PC-9 (cell line): ENCODE measurements around the gene IDNK. TPM values are rescaled to one million over a fixed set of nuclear protein-coding genes. Genes with fewer than 3 reads are reported as not detected.

Source experiments
- BruUV-seq: library from RNA; stranded (reverse); fragments of 400-500 nt; replicated peaks from 2 replicates; lab custom pipeline; 2021; lab: Mats Ljungman, UMichigan
- CTCF ChIA-PET: fragments of 300-600 bp; sonication (Branson Sonifier 250); formaldehyde crosslinking; loops from one replicate; lab custom pipeline; 2022; ENCODE audit warnings: antibody characterized with exemption; lab: Charles Lee
- POLR2A ChIA-PET: fragments of 300-600 bp; sonication (Branson Sonifier 250); formaldehyde crosslinking; loops from one replicate; lab custom pipeline; 2022; ENCODE audit warnings: antibody characterized with exemption; ENCODE audit not compliant: unreplicated experiment; lab: Charles Lee
- DNase-seq, 2 experiments: peaks; one replicate each; pipeline versions ENCODE4 v3.0.0 to v3.0.0-alpha.2; 2015 to 2022; ENCODE audit warnings: mixed read lengths in 1 of 2
- H2AFZ ChIP-seq: fragments of 200-600 bp; sonication (generic); 2 replicates; pipeline ENCODE4 v1.8.1; 2017; ENCODE audit warnings: antibody characterized with exemption
- H3F3A ChIP-seq: fragments of 200-600 bp; sonication (generic); 2 replicates; pipeline ENCODE4 v1.8.1; 2017; ENCODE audit warnings: antibody characterized with exemption, mild to moderate bottlenecking, low read depth; ENCODE audit not compliant: insufficient read depth
- H3K27ac ChIP-seq: fragments of 200-600 bp; sonication (generic); 2 replicates; pipeline ENCODE4 v1.6.1; 2016; ENCODE audit warnings: mixed run types
- H3K27me3 ChIP-seq: fragments of 200-600 bp; sonication (generic); 2 replicates; pipeline ENCODE4 v1.6.1; 2016; ENCODE audit warnings: low read depth, mixed run types; ENCODE audit not compliant: insufficient read depth
- H3K36me3 ChIP-seq: fragments of 200-600 bp; sonication (generic); 2 replicates; pipeline ENCODE4 v1.6.1; 2016; ENCODE audit warnings: low read depth, mixed run types
- H3K4me1 ChIP-seq: fragments of 200-600 bp; sonication (generic); replicated peaks from 2 replicates; pipeline ENCODE4 v1.6.1; 2016; ENCODE audit warnings: mixed run types; ENCODE audit not compliant: insufficient read depth
- H3K4me2 ChIP-seq: fragments of 200-600 bp; sonication (generic); 2 replicates; pipeline ENCODE4 v1.6.1; 2017; ENCODE audit warnings: mixed run types
- H3K4me3 ChIP-seq: fragments of 200-600 bp; sonication (generic); 2 replicates; pipeline ENCODE4 v1.6.1; 2016; ENCODE audit warnings: mixed run types
- H3K79me2 ChIP-seq: fragments of 200-600 bp; sonication (generic); 2 replicates; pipeline ENCODE4 v1.6.1; 2017; ENCODE audit warnings: low read depth, mixed run types
- H3K9me2 ChIP-seq: fragments of 200-600 bp; sonication (generic); 2 replicates; pipeline ENCODE4 v1.8.1; 2017; ENCODE audit warnings: mild to moderate bottlenecking; ENCODE audit not compliant: insufficient read depth
- H3K9me3 ChIP-seq: fragments of 200-600 bp; sonication (generic); 2 replicates; pipeline ENCODE4 v1.8.1; 2016; ENCODE audit warnings: low read depth; ENCODE audit not compliant: insufficient read depth
- H4K20me1 ChIP-seq: fragments of 200-600 bp; sonication (generic); 2 replicates; pipeline ENCODE4 v1.8.1; 2017; ENCODE audit not compliant: insufficient read depth
- EZH2 ChIP-seq: fragments of 200-600 bp; sonication (generic); IDR thresholded peaks from 2 replicates; pipeline ENCODE4 v1.8.0; 2017; ENCODE audit warnings: antibody characterized with exemption, low read depth
- intact Hi-C: fragments of 100-400 bp; cut with micrococcal nuclease; formaldehyde crosslinking; loops from one replicate; pipeline ENCODE4 v1.10.0; 2022; ENCODE audit not compliant: unreplicated experiment
- total RNA-seq: library from RNA; stranded (reverse); gene quantifications from 2 replicates; pipeline ENCODE4 v1.2.3, GENCODE V29; 2021
- TF ChIP-seq, protein P1 (sequence below): fragments of 200-600 bp; sonication (generic); conservative IDR thresholded peaks from 2 replicates; pipeline ENCODE4 v1.6.1; 2017; ENCODE audit warnings: mixed run types, antibody characterized with exemption, mild to moderate bottlenecking, moderate library complexity

Gene IDNK
- total RNA-seq, 1 experiment from 2014 or later, result 1.7 TPM

DNA sequence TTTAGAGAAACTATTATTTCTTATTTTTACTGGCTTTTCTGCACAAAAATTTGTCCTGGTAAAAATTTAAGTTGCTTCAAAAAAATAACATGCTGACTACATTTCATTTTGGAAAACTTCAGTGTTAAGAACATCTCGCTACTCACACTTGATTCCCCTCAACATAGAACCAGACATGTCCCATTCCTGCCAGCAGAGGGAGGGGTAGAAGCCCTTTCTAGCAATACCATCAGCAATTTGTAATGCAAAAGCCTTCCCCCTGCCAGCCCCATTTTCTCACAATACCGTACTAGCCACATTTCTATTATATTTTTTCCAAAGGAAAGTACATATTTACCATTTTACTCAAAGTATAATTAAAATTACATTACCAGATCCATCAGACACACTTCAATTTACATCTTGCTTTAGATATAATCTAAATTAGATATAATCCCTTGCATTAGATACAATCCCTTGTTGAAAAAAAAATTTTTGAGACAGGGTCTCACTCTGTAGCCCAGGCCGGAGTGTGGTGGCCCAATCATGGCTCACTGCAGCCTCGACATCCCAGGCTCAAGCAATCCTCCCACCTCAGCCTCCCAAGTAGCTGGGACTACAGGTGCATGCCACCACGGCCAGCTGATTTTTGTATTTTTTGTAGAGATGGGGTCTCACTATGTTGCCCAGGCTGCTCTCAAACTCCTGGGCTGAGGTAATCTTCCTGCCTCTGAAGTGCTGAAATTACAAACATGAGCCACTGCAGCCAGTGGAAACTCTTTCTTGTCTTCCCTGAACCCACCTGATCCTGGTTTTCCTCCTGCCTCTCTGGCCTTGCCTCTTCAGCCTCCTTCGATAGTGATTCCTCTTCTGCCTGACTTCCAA, 39.6 kb upstream of the IDNK start:
- Histone ChIP-seq H3K79me2 (no peaks in the 10 kb centered on the region), H3K27me3 (no peaks in the 10 kb centered on the region), H3F3A (no peaks in the 10 kb centered on the region; the same call in 1 of the 2 replicates), H3K36me3 (no peaks in the 10 kb centered on the region), H3K27ac (no peak overlapping the region), H3K9me3 (peaks cover 11% of the 10 kb centered on the region; the same call in 1 of the 2 replicates), H2AFZ (no peak overlapping the region), H3K4me1 (no peaks in the 10 kb centered on the region; the same call in 1 of the 2 replicates), H3K9me2 (no peaks in the 10 kb centered on the region), H3K4me2 (no peak overlapping the region), H4K20me1 (no peaks in the 10 kb centered on the region), H3K4me3 (no peak overlapping the region)
- ChIA-PET CTCF (no interaction called here), POLR2A (no interaction called here)
- peak in 1 of 2 experiments; percentile 29 for DNase-seq
- TF ChIP-seq EZH2, result no peak
- TF ChIP-seq, protein P1, sequence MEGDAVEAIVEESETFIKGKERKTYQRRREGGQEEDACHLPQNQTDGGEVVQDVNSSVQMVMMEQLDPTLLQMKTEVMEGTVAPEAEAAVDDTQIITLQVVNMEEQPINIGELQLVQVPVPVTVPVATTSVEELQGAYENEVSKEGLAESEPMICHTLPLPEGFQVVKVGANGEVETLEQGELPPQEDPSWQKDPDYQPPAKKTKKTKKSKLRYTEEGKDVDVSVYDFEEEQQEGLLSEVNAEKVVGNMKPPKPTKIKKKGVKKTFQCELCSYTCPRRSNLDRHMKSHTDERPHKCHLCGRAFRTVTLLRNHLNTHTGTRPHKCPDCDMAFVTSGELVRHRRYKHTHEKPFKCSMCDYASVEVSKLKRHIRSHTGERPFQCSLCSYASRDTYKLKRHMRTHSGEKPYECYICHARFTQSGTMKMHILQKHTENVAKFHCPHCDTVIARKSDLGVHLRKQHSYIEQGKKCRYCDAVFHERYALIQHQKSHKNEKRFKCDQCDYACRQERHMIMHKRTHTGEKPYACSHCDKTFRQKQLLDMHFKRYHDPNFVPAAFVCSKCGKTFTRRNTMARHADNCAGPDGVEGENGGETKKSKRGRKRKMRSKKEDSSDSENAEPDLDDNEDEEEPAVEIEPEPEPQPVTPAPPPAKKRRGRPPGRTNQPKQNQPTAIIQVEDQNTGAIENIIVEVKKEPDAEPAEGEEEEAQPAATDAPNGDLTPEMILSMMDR, result peak; percentile 74
- no TSS peak for BruUV-seq
- intact Hi-C loops, result loop anchor here (5.0 kb wide), 1 partner anchor 251 kb away; no protein-coding TSS in a partner anchor

DNA sequence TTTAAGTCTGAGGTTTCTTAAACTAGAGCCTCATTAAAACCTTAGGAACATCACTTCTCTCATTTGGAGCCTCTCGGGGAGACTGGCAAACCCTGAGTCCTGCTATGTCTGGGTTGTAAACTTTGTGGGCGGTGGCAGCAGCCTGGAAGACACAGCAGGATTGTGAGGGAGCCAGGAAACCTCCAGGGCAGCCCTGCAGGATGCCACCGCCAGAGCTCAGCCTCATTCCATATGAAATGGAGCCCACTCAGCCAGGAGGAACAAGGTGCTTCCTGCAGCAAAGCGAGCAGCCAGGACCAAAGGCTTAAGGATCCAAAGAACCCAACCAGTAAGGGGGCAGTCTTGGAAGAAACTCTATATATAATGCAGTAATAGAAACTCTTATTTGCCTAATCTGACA, 37.9 kb upstream of the IDNK start:
- no peak overlapping the region for H3K4me3 ChIP-seq
- H3K4me2 ChIP-seq, result no peak overlapping the region
- no peak overlapping the region for H3K27ac ChIP-seq
- H3K79me2 ChIP-seq, result no peaks in the 10 kb centered on the region
- intact Hi-C loops, result loop anchor here (5.0 kb wide), 1 partner anchor 253 kb away; no protein-coding TSS in a partner anchor
- TF ChIP-seq EZH2, result no peak
- TF ChIP-seq, protein P1, result no peak
- H3K9me2 ChIP-seq, result no peaks in the 10 kb centered on the region
- DNase-seq, result no peak
- POLR2A ChIA-PET, result no interaction called here
- BruUV-seq, result no TSS peak
- CTCF ChIA-PET, result no interaction called here
- no peaks in the 10 kb centered on the region; the same call in 1 of the 2 replicates for H3F3A ChIP-seq
- no peaks in the 10 kb centered on the region for H3K36me3 ChIP-seq
- no peaks in the 10 kb centered on the region for H4K20me1 ChIP-seq
- no peaks in the 10 kb centered on the region; the same call in 1 of the 2 replicates for H3K4me1 ChIP-seq
- H2AFZ ChIP-seq, result no peak overlapping the region
- H3K27me3 ChIP-seq, result no peaks in the 10 kb centered on the region
- H3K9me3 ChIP-seq, result no peaks in the 10 kb centered on the region; the same call in 1 of the 2 replicates

DNA sequence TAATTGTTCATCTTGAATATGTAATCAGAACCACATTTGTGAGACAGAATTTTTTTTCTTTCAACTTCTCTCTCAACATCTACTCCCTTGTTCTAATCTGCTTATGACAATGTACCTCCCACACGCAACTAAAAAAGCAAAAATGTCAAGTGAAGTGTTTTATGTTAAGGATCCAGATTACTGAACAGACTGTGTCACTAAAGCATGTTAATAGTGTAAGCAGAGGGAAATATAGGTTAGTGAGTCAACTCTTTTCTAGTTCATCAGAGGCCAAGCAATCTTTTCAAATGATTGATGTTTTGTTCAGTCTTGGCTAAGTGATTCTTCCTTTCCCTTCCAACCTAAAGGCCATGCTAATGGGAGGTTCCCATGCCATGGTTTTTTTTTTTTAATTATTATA, 34.7 kb upstream of the IDNK start:
- no peaks in the 10 kb centered on the region for H3F3A ChIP-seq
- H3K27me3 ChIP-seq, result no peaks in the 10 kb centered on the region
- ChIA-PET CTCF (no interaction called here), POLR2A (no interaction called here)
- no peak overlapping the region for H2AFZ ChIP-seq
- DNase-seq, result no peak
- H3K9me2 ChIP-seq, result no peaks in the 10 kb centered on the region
- no peak overlapping the region for H3K27ac ChIP-seq
- no peaks in the 10 kb centered on the region for H3K79me2 ChIP-seq
- H3K4me1 ChIP-seq, result no peaks in the 10 kb centered on the region
- H3K4me2 ChIP-seq, result no peak overlapping the region
- TF ChIP-seq, protein P1, result no peak
- TF ChIP-seq EZH2, result no peak
- no peaks in the 10 kb centered on the region for H3K9me3 ChIP-seq
- no peaks in the 10 kb centered on the region for H3K36me3 ChIP-seq
- H4K20me1 ChIP-seq, result no peaks in the 10 kb centered on the region
- H3K4me3 ChIP-seq, result no peak overlapping the region
- intact Hi-C loops, result no loop called here
- no TSS peak for BruUV-seq
